ENCODE data around the gene ADD2.
A peak's percentile ranks its signal among the peaks of the same experiment; 100 is the strongest.

Gene ADD2

GRCh38 chr2:70738159-70738558 lies 29.8 kb downstream of the ADD2 start:
- H3K9ac ChIP-seq: no peak overlapping the region
- H3K36me3 ChIP-seq: peaks cover 3 to 23% (median 15%) of the 10 kb centered on the region in 11 experiments; a peak in 12 of 22 replicates
- H3K27me3 ChIP-seq: no peaks in the 10 kb centered on the region
- H3K9me3 ChIP-seq (replicated peaks in 1 of 11): peaks cover 6 to 20% (median 17%) of the 10 kb centered on the region in 11 experiments; a peak in 21 of 22 replicates
- TF ChIP-seq Cebpa-rat (IDR thresholded peaks at IDR 0.05): no peak
- no peak overlapping the region for H3K4me3 ChIP-seq
- H3K4me2 ChIP-seq: no peak overlapping the region
- H3K4me1 ChIP-seq: peaks cover 24 to 32% (median 29%) of the 10 kb centered on the region in 10 experiments
- H3K27ac ChIP-seq: no peak overlapping the region
- peaks cover 7 to 25% (median 14%) of the 10 kb centered on the region in 11 experiments; a peak in 18 of 22 replicates for H4K20me1 ChIP-seq

- Histone ChIP-seq H4K20me1 (peaks cover 7 to 56% (median 34%) of the 10 kb centered on the region in 11 experiments; a peak in 19 of 22 replicates), H3K36me3 (peaks cover 0 to 6% (median 0%) of the 10 kb centered on the region in 11 experiments; a peak in 5 of 22 replicates), H3K27ac (no peak overlapping the region; a peak in 1 of 22 replicates), H3K4me1 (peaks cover 31 to 56% (median 53%) of the 10 kb centered on the region in 10 experiments), H3K4me2 (peak overlapping the region; percentile 23 to 84 (median 73); a peak in 21 of 22 replicates), H3K27me3 (no peaks in the 10 kb centered on the region), H3K9me3 (replicated peaks in 1 of 11) (peaks cover 6 to 12% (median 7%) of the 10 kb centered on the region in 11 experiments; a peak in 21 of 22 replicates), H3K4me3 (no peak overlapping the region), H3K9ac (peak overlapping the region in 1 of 11 experiments; percentile 32; a peak in 1 of 22 replicates)
- TF ChIP-seq Cebpa-rat (IDR thresholded peaks at IDR 0.05): no peak
Observed at GRCh38 chr2:70735071-70735470, 32.9 kb downstream of the ADD2 start.

- Histone ChIP-seq H3K4me2 (peak overlapping the region; percentile 51 to 84 (median 77)), H3K9ac (no peak overlapping the region), H3K27ac (peak overlapping the region in 3 of 11 experiments; percentile 3 to 14 (median 11); a peak in 2 of 22 replicates), H3K27me3 (no peaks in the 10 kb centered on the region), H4K20me1 (peaks cover 7 to 62% (median 39%) of the 10 kb centered on the region in 11 experiments; a peak in 20 of 22 replicates), H3K36me3 (peaks cover 0 to 11% (median 6%) of the 10 kb centered on the region in 11 experiments; a peak in 11 of 22 replicates), H3K4me1 (peaks cover 31 to 56% (median 53%) of the 10 kb centered on the region in 10 experiments), H3K9me3 (replicated peaks in 1 of 11) (peaks cover 0 to 4% (median 0%) of the 10 kb centered on the region in 11 experiments; a peak in 1 of 22 replicates), H3K4me3 (no peak overlapping the region; a peak in 1 of 20 replicates)
- TF ChIP-seq Cebpa-rat (IDR thresholded peaks at IDR 0.05): no peak
Observed at GRCh38 chr2:70733646-70734180, 34.3 kb downstream of the ADD2 start.

- Histone ChIP-seq H3K4me2 (peak overlapping the region in 10 of 11 experiments; percentile 58 to 84 (median 77); a peak in 19 of 22 replicates), H4K20me1 (peaks cover 7 to 62% (median 38%) of the 10 kb centered on the region in 11 experiments; a peak in 20 of 22 replicates), H3K4me3 (no peak overlapping the region), H3K36me3 (peaks cover 0 to 18% (median 13%) of the 10 kb centered on the region in 11 experiments; a peak in 13 of 22 replicates), H3K9ac (no peak overlapping the region), H3K27me3 (no peaks in the 10 kb centered on the region), H3K4me1 (peaks cover 31 to 56% (median 53%) of the 10 kb centered on the region in 10 experiments), H3K9me3 (replicated peaks in 1 of 11) (peaks cover 0 to 4% (median 0%) of the 10 kb centered on the region in 11 experiments; a peak in 1 of 22 replicates), H3K27ac (no peak overlapping the region)
- TF ChIP-seq Cebpa-rat (IDR thresholded peaks at IDR 0.05): no peak
Observed at GRCh38 chr2:70732766-70733645, 35.0 kb downstream of the ADD2 start.

- H3K9ac ChIP-seq: no peak overlapping the region
- peaks cover 7 to 59% (median 38%) of the 10 kb centered on the region in 11 experiments; a peak in 20 of 22 replicates for H4K20me1 ChIP-seq
- no peaks in the 10 kb centered on the region for H3K27me3 ChIP-seq
- H3K4me1 ChIP-seq: peaks cover 30 to 52% (median 49%) of the 10 kb centered on the region in 10 experiments
- no peak for TF ChIP-seq Cebpa-rat (IDR thresholded peaks at IDR 0.05)
- H3K27ac ChIP-seq: no peak overlapping the region
- peaks cover 0 to 25% (median 15%) of the 10 kb centered on the region in 11 experiments; a peak in 13 of 22 replicates for H3K36me3 ChIP-seq
- no peak overlapping the region for H3K4me3 ChIP-seq
- peak overlapping the region in 2 of 11 experiments; percentile 27 to 84; a peak in 2 of 22 replicates for H3K4me2 ChIP-seq
- peaks cover 0 to 5% (median 0%) of the 10 kb centered on the region in 11 experiments; a peak in 2 of 22 replicates for H3K9me3 ChIP-seq (replicated peaks in 1 of 11)
Observed at GRCh38 chr2:70730730-70731129, 37.3 kb downstream of the ADD2 start.

GRCh38 chr2:70729647-70730046 lies 38.4 kb downstream of the ADD2 start:
- Histone ChIP-seq H3K4me2 (no peak overlapping the region), H3K36me3 (peaks cover 0 to 25% (median 15%) of the 10 kb centered on the region in 11 experiments; a peak in 13 of 22 replicates), H3K9ac (no peak overlapping the region), H3K4me1 (peaks cover 19 to 41% (median 38%) of the 10 kb centered on the region in 10 experiments), H3K27me3 (no peaks in the 10 kb centered on the region), H3K4me3 (no peak overlapping the region), H4K20me1 (peaks cover 7 to 54% (median 37%) of the 10 kb centered on the region in 11 experiments; a peak in 19 of 22 replicates), H3K9me3 (replicated peaks in 1 of 11) (peaks cover 0 to 5% (median 0%) of the 10 kb centered on the region in 11 experiments; a peak in 2 of 22 replicates), H3K27ac (no peak overlapping the region)
- TF ChIP-seq Cebpa-rat (IDR thresholded peaks at IDR 0.05): no peak

GRCh38 chr2:70728128-70728527 lies 39.9 kb downstream of the ADD2 start:
- no peaks in the 10 kb centered on the region for H3K27me3 ChIP-seq
- no peak for TF ChIP-seq Cebpa-rat (IDR thresholded peaks at IDR 0.05)
- H3K4me2 ChIP-seq: no peak overlapping the region
- H3K9me3 ChIP-seq (replicated peaks in 1 of 11): peaks cover 0 to 5% (median 0%) of the 10 kb centered on the region in 11 experiments; a peak in 2 of 22 replicates
- H4K20me1 ChIP-seq: peaks cover 0 to 52% (median 22%) of the 10 kb centered on the region in 11 experiments; a peak in 17 of 22 replicates
- H3K36me3 ChIP-seq: peaks cover 0 to 25% (median 15%) of the 10 kb centered on the region in 11 experiments; a peak in 13 of 22 replicates
- H3K9ac ChIP-seq: no peak overlapping the region
- H3K27ac ChIP-seq: no peak overlapping the region
- H3K4me1 ChIP-seq: peaks cover 7 to 35% (median 28%) of the 10 kb centered on the region in 10 experiments; a peak in 18 of 20 replicates
- no peak overlapping the region for H3K4me3 ChIP-seq

GRCh38 chr2:70726947-70727725 lies 40.9 kb downstream of the ADD2 start:
- Histone ChIP-seq H3K27me3 (no peaks in the 10 kb centered on the region), H3K27ac (no peak overlapping the region), H3K36me3 (peaks cover 0 to 25% (median 15%) of the 10 kb centered on the region in 11 experiments; a peak in 13 of 22 replicates), H3K9me3 (replicated peaks in 1 of 11) (peaks cover 0 to 5% (median 0%) of the 10 kb centered on the region in 11 experiments; a peak in 2 of 22 replicates), H3K4me1 (peaks cover 7 to 35% (median 25%) of the 10 kb centered on the region in 10 experiments; a peak in 19 of 20 replicates), H3K4me2 (no peak overlapping the region), H3K4me3 (no peak overlapping the region), H4K20me1 (peaks cover 0 to 51% (median 13%) of the 10 kb centered on the region in 11 experiments; a peak in 16 of 22 replicates), H3K9ac (no peak overlapping the region)
- TF ChIP-seq Cebpa-rat (IDR thresholded peaks at IDR 0.05): no peak
